ENCODE measurements around the gene ARHGAP26. TPM values are rescaled to one million over a fixed set of nuclear protein-coding genes. Genes with fewer than 3 reads are reported as not detected.
A peak's percentile ranks its signal among the peaks of the same experiment; 100 is the strongest.

ARHGAP26 gene
- total RNA-seq, 1 donor from 2014 or later, result 20.0 TPM

DNA sequence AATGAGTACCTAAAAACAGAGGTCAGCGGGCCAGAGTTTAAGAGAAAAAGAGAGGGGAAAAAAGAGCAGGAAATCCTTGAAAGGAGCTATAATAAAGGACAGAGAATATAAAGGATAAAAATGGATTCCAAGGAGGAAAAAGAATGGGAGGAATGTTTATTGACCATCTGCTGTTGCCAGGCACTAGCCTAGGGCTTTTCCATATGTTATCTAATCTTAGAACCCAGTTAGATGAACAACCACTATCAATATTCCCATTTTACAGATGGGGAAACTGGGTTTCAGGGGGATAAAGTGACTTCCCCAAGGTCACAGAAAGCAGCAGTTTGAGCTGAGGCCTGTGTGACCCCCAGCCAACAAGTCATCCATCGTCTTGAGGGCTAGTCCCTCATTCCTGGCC lies 400.8 kb downstream of the ARHGAP26 start:
- DNase-seq (ENCODE audit: low spot score), result no peak
- H3K27me3 Mint-ChIP-seq (ENCODE audit: insufficient read depth), result no peaks in the 10 kb centered on the region
- intact Hi-C loops (cut with micrococcal nuclease), result no loop called here
- H3K27ac Mint-ChIP-seq, result no peak overlapping the region
- peaks cover 20% of the 10 kb centered on the region for H3K4me1 Mint-ChIP-seq (ENCODE audit: low read depth)
- H3K4me3 Mint-ChIP-seq, result no peak overlapping the region
- H3K36me3 Mint-ChIP-seq (ENCODE audit: low read depth), result peaks cover 1% of the 10 kb centered on the region
- H3K9me3 Mint-ChIP-seq, result no peaks in the 10 kb centered on the region

- intact Hi-C loops (cut with micrococcal nuclease), result no loop called here
- no peaks in the 10 kb centered on the region for H3K9me3 Mint-ChIP-seq
- H3K27me3 Mint-ChIP-seq (ENCODE audit: insufficient read depth), result no peaks in the 10 kb centered on the region
- no peak overlapping the region for H3K27ac Mint-ChIP-seq
- peaks cover 1% of the 10 kb centered on the region for H3K36me3 Mint-ChIP-seq (ENCODE audit: low read depth)
- no peak overlapping the region for H3K4me3 Mint-ChIP-seq
- DNase-seq (ENCODE audit: low spot score), result no peak
- peaks cover 20% of the 10 kb centered on the region for H3K4me1 Mint-ChIP-seq (ENCODE audit: low read depth)
These were observed 402.6 kb downstream of the ARHGAP26 start for GRCh38 chr5:143172739-143173138.

DNA sequence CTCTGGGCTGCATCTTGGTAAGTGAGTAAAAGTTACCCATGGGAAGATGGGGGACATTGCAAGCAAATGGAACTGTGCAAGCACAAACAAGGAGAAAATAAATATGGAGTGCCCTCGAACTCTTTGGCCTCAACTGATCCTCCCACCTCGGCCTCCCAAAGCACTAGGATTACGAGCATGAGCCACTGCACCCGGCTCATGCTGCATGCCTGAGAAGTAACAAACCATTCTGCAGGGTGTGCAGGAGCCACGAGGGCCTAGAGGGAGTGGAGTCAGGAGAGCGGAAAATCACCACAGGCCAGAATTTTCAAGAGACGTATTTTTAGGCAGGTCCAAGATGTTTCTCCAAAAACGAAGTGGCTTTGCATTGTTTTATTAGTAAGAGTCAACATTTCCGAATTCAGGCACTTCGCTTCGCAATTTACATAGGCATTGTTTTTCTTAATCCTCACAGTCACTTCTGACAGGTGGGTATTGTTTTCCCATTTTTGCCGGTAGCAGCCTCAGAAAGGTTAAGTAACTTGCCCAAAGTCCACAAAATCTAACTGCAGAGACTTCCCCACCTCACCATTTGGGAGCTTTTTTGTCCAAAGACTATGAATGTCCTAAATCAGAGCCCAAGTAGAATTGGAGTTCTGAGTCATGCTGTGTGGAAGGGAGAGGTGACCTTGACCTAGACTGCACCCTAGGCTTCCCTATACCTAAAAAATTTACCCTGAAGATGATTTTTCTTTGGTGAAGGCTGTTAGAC lies 403.1 kb downstream of the ARHGAP26 start:
- Mint-ChIP-seq H3K9me3 (no peaks in the 10 kb centered on the region), H3K27ac (no peak overlapping the region), H3K36me3 (ENCODE audit: low read depth) (no peaks in the 10 kb centered on the region), H3K4me1 (ENCODE audit: low read depth) (peaks cover 20% of the 10 kb centered on the region), H3K4me3 (no peak overlapping the region), H3K27me3 (ENCODE audit: insufficient read depth) (no peaks in the 10 kb centered on the region)
- no peak for DNase-seq (ENCODE audit: low spot score)
- intact Hi-C loops (cut with micrococcal nuclease), result no loop called here

DNA sequence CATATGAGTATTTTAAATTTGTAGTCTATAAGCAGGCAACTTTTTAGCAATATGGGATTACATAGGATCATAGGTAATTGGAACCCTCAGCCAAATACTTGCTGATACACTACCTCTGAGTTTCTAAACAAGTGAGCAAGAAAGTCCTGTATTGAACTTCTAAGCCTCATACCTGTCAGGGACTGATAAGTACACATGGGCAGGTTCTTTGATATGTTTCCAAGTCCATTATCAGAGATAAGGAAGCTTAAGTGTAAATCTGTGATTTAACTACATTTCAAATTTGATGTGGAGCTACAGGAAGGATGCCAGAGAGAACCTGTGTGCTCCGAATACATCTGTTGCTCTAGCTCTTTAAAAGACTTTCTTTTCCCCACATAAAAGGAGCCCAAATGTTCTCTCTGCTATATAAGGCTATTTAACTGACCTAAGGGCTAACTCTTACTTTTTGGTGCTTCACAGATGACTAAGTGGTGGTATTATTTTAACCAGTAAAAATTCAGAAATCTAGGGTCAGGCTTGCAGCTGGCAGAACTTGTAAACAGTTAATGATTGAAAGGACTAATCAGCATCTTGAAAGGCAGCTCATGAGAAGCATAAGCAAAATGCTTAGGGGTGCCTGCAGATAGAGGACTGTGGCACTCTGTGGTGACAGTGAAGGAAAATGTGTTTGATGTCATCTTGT lies 404.7 kb downstream of the ARHGAP26 start:
- H3K9me3 Mint-ChIP-seq, result no peaks in the 10 kb centered on the region
- H3K36me3 Mint-ChIP-seq (ENCODE audit: low read depth), result peaks cover 2% of the 10 kb centered on the region
- intact Hi-C loops (cut with micrococcal nuclease), result no loop called here
- no peaks in the 10 kb centered on the region for H3K27me3 Mint-ChIP-seq (ENCODE audit: insufficient read depth)
- no peak for DNase-seq (ENCODE audit: low spot score)
- H3K4me3 Mint-ChIP-seq, result no peak overlapping the region
- peak overlapping the region; percentile 29 for H3K27ac Mint-ChIP-seq
- peaks cover 20% of the 10 kb centered on the region for H3K4me1 Mint-ChIP-seq (ENCODE audit: low read depth)

GRCh38 chr5:143176048-143176447 lies 405.9 kb downstream of the ARHGAP26 start:
- Mint-ChIP-seq H3K27me3 (ENCODE audit: insufficient read depth) (no peaks in the 10 kb centered on the region), H3K27ac (no peak overlapping the region), H3K4me3 (no peak overlapping the region), H3K9me3 (no peaks in the 10 kb centered on the region), H3K4me1 (ENCODE audit: low read depth) (peaks cover 28% of the 10 kb centered on the region), H3K36me3 (ENCODE audit: low read depth) (peaks cover 10% of the 10 kb centered on the region)
- intact Hi-C loops (cut with micrococcal nuclease), result no loop called here
- no peak for DNase-seq (ENCODE audit: low spot score)

GRCh38 chr5:143177263-143177983 lies 407.2 kb downstream of the ARHGAP26 start:
- intact Hi-C loops (cut with micrococcal nuclease), result no loop called here
- Mint-ChIP-seq H3K4me3 (no peak overlapping the region), H3K36me3 (ENCODE audit: low read depth) (peaks cover 21% of the 10 kb centered on the region), H3K27me3 (ENCODE audit: insufficient read depth) (no peaks in the 10 kb centered on the region), H3K9me3 (peaks cover 6% of the 10 kb centered on the region), H3K4me1 (ENCODE audit: low read depth) (peaks cover 41% of the 10 kb centered on the region), H3K27ac (no peak overlapping the region)
- DNase-seq (ENCODE audit: low spot score), result no peak

- peaks cover 24% of the 10 kb centered on the region for H3K36me3 Mint-ChIP-seq (ENCODE audit: low read depth)
- intact Hi-C loops (cut with micrococcal nuclease), result no loop called here
- H3K9me3 Mint-ChIP-seq, result peaks cover 6% of the 10 kb centered on the region
- H3K27ac Mint-ChIP-seq, result no peak overlapping the region
- no peak for DNase-seq (ENCODE audit: low spot score)
- peaks cover 50% of the 10 kb centered on the region for H3K4me1 Mint-ChIP-seq (ENCODE audit: low read depth)
- no peaks in the 10 kb centered on the region for H3K27me3 Mint-ChIP-seq (ENCODE audit: insufficient read depth)
- no peak overlapping the region for H3K4me3 Mint-ChIP-seq
These were observed 409.1 kb downstream of the ARHGAP26 start for GRCh38 chr5:143179126-143179740.

DNA sequence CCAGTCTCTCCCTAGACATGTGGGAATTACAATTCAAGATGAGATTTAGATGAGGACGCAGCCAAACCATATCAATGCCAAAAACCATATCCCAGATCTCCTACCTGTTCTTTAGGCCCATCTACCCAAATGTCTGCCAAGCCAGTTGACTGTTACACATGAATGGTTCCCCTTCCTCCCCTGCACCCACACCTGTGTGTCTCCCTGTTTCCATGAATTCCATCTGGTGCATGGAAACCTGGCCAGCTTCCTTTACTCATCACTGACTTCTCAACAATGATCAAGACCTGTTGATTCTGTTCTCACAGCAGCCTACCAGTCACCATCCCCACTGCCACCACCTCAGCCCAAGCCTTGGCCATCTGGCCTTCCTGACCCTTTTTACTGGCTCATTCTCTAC lies 410.6 kb downstream of the ARHGAP26 start:
- peak overlapping the region; percentile 11 for H3K27ac Mint-ChIP-seq
- H3K4me1 Mint-ChIP-seq (ENCODE audit: low read depth), result peaks cover 54% of the 10 kb centered on the region
- no peak for DNase-seq (ENCODE audit: low spot score)
- no peaks in the 10 kb centered on the region for H3K27me3 Mint-ChIP-seq (ENCODE audit: insufficient read depth)
- peaks cover 24% of the 10 kb centered on the region for H3K36me3 Mint-ChIP-seq (ENCODE audit: low read depth)
- H3K4me3 Mint-ChIP-seq, result no peak overlapping the region
- intact Hi-C loops (cut with micrococcal nuclease), result loop anchor here (5.0 to 10.0 kb wide), 4 partner anchors 358 to 1007 kb away; no protein-coding TSS in a partner anchor
- peaks cover 6% of the 10 kb centered on the region for H3K9me3 Mint-ChIP-seq

GRCh38 chr5:143181173-143181572 lies 411.0 kb downstream of the ARHGAP26 start:
- Mint-ChIP-seq H3K4me3 (no peak overlapping the region), H3K27me3 (ENCODE audit: insufficient read depth) (no peaks in the 10 kb centered on the region), H3K9me3 (peaks cover 6% of the 10 kb centered on the region), H3K27ac (peak overlapping the region; percentile 53), H3K36me3 (ENCODE audit: low read depth) (peaks cover 24% of the 10 kb centered on the region), H3K4me1 (ENCODE audit: low read depth) (peaks cover 57% of the 10 kb centered on the region)
- DNase-seq (ENCODE audit: low spot score), result no peak
- intact Hi-C loops (cut with micrococcal nuclease), result loop anchor here (5.0 to 10.0 kb wide), 4 partner anchors 359 to 1006 kb away; no protein-coding TSS in a partner anchor

GRCh38 chr5:143182106-143182505 lies 411.9 kb downstream of the ARHGAP26 start:
- H3K4me3 Mint-ChIP-seq, result peak overlapping the region; percentile 29
- no peak for DNase-seq (ENCODE audit: low spot score)
- peaks cover 24% of the 10 kb centered on the region for H3K36me3 Mint-ChIP-seq (ENCODE audit: low read depth)
- peaks cover 66% of the 10 kb centered on the region for H3K4me1 Mint-ChIP-seq (ENCODE audit: low read depth)
- H3K9me3 Mint-ChIP-seq, result peaks cover 6% of the 10 kb centered on the region
- H3K27ac Mint-ChIP-seq, result peak overlapping the region; percentile 93
- H3K27me3 Mint-ChIP-seq (ENCODE audit: insufficient read depth), result no peaks in the 10 kb centered on the region
- intact Hi-C loops (cut with micrococcal nuclease), result loop anchor here (2.0 to 10.0 kb wide), 6 partner anchors 63 to 1005 kb away; no protein-coding TSS in a partner anchor

DNA sequence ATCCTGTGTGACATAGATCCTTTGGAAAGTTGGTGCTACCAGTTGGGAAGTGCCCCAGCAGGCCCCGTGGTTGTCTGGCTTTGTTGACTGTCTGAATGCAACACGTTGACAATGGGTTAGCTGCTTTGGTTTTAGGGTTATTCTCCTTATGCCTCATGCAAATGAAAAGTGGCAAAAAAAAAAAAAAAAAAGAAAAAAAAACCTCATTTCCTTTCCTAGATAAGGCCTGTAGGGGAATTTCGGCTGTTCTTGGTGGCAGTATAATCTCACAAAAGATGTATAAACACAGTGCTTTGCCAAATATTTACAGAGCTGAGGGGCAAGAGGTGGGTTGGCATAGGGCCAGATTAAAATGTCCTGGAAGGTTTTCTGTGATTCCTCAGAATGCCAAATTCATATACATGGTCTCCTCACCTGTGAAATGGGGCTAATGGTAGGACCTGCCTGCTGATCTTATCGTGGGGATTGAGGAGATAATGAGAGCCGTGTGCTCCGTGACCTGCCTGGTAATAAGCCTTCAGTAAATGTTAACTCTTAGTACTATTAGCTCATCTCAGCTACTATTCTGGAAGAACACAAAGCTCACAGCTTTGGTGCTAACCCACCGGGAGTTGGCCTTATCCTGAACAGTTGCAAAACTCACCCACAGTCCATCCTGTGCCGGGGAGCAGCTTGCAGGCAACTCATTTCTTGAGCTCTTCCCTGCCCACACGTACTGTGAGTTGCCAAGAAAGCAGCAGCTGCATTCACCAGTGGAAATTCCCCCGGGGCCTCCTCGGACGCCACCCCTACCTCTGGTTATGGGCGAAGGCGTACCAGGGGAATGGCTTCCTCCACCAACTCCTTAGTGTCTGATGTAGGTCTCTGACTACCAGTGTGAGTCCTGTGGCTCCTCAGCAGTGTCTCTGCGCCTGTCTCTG lies 413.0 kb downstream of the ARHGAP26 start:
- Mint-ChIP-seq H3K9me3 (peaks cover 6% of the 10 kb centered on the region), H3K27me3 (ENCODE audit: insufficient read depth) (no peaks in the 10 kb centered on the region), H3K36me3 (ENCODE audit: low read depth) (peaks cover 24% of the 10 kb centered on the region), H3K4me1 (ENCODE audit: low read depth) (peaks cover 77% of the 10 kb centered on the region), H3K27ac (peak overlapping the region; percentile 93), H3K4me3 (peak overlapping the region; percentile 29)
- peak; percentile 68 for DNase-seq (ENCODE audit: low spot score)
- intact Hi-C loops (cut with micrococcal nuclease), result loop anchor here (1.0 to 10.0 kb wide), 17 partner anchors 14 to 1004 kb away; no protein-coding TSS in a partner anchor

All from activated T-helper 1 cell treated with anti-CD3 and anti-CD28 coated beads, Interleukin-12 subunit alpha, Interleukin-12 subunit beta, Interleukin-2, Interleukin-4 antibody, amounts not matched to agents 30 ng/mL and 10 ng/mL and 1 ng/mL, durations not matched to agents 14 hours and 24 hours and 36 hours (primary cell).